Adrenal gland (tissue), 12 donors: Measurements from ENCODE around the gene RIPOR2. TPM values are rescaled to one million over a fixed set of nuclear protein-coding genes. Genes with fewer than 3 reads are reported as not detected.

Experiments
- DNase-seq, 7 donors: peaks; one replicate each; pipeline ENCODE4 v3.0.0-alpha.2; 2019 to 2020
- H3K27ac ChIP-seq, 5 donors: fragments of 200-600 bp; sonication (generic) in 4 of 5; 1 replicate in 3 of 5; 2 replicates in 2 of 5; pipeline versions ENCODE4 v1.5.1 to v1.8.0; 2016 to 2020; ENCODE audit warnings: mild to moderate bottlenecking in 1 of 5
- H3K27me3 ChIP-seq: fragments of 200-600 bp; 2 replicates; pipeline ENCODE4 v1.8.0; 2021
- H3K36me3 ChIP-seq, 2 donors: fragments of 200-600 bp; replicated peaks in 1 of 2; 1 replicate in 1 of 2; 2 replicates in 1 of 2; pipeline versions ENCODE4 v1.5.1 to v1.8.0; 2018 to 2022
- H3K4me1 ChIP-seq, 2 donors: fragments of 200-600 bp; replicated peaks in 1 of 2; 1 replicate in 1 of 2; 2 replicates in 1 of 2; pipeline versions ENCODE4 v1.5.1 to v1.8.0; 2018 to 2021
- H3K4me3 ChIP-seq, 4 donors: fragments of 200-600 bp; sonication (generic) in 3 of 4; one replicate each; pipeline ENCODE4 v1.5.1; 2016 to 2018
- H3K9me3 ChIP-seq, 3 donors: fragments of 200-600 bp; sonication (generic) in 1 of 3; replicated peaks in 1 of 3; 1 replicate in 2 of 3; 2 replicates in 1 of 3; pipeline versions ENCODE4 v1.5.1 to v1.8.0; 2016 to 2021
- POLR2A ChIP-seq, 2 donors: fragments of 450-650 bp; IDR thresholded peaks; one replicate each; pipeline ENCODE4 v1.6.1; 2017; ENCODE audit warnings: antibody characterized with exemption in 2 of 2, mild to moderate bottlenecking in 2 of 2, moderate library complexity in 1 of 2
- WGBS, 4 donors: extraction: QIAGEN DNeasy Blood & Tissue Kit in 2 of 4; methylation state at CpG; one replicate each; pipeline versions ENCODE4 v1.1.5 to v1.1.7; 2013 to 2017; 5-methylcytosine and 5-hydroxymethylcytosine counted together
- intact Hi-C, 2 donors: fragments of 100-400 bp; cut with DNase I; formaldehyde crosslinking; loops; one replicate each; pipeline versions ENCODE4 v1.14.1 to v1.15.0; 2022 to 2023
- polyA plus RNA-seq, 3 donors: library from polyadenylated mRNA; stranded (reverse); fragments of 200-250 nt in 2 of 3; fragments of 350-450 nt in 1 of 3; fragmentation: Illumina TruSeq in 1 of 3; extraction: RNeasy Lipid Tissue Mini Kit (QIAGEN cat#74804) in 1 of 3; gene quantifications; one replicate each; pipeline ENCODE4 v1.2.3, GENCODE V29; 2013 to 2014
- total RNA-seq, 9 donors: library from RNA; depleted of rRNA in 4 of 9; stranded (reverse); fragments of >200 nt in 4 of 9; fragments of 120-200 nt in 1 of 9; fragmentation: NEBNext Ultra II Directional in 1 of 9; extraction: Animal tissue kit (Norgen Biotek cat#: 25700) in 1 of 9; gene quantifications; one replicate each; pipeline versions ENCODE4 v1.1.0 to v1.2.4, GENCODE V29; 2013 to 2023
- TF ChIP-seq, protein P1 (sequence below), 6 experiments: fragments of 450-650 bp in 4 of 6; fragments of 200-600 bp in 2 of 6; sonication (generic) in 1 of 6; IDR thresholded peaks; 1 replicate in 5 of 6; 2 replicates in 1 of 6; pipeline versions ENCODE4 v1.5.1 to v1.8.0; 2016 to 2021; ENCODE audit warnings: antibody characterized with exemption in 6 of 6, mild to moderate bottlenecking in 2 of 6, moderate library complexity in 1 of 6
- donor health status: healthy with polysubstance abuse.
- donor health status: Bipolar disorder and iron deficiency.
- donor health status: DM: yes; HTN: yes; CAD: no.
- donor health status: DM: no; HTN: no; CAD: no.
- donor health status: DM: no; HTN: no; CAD: no.
- donor health status: DM: yes; HTN: yes; CAD: no.

The RIPOR2 gene
- total and polyA plus RNA-seq, 12 donors: 1.7 to 16.2 (median 3.9) TPM

DNA sequence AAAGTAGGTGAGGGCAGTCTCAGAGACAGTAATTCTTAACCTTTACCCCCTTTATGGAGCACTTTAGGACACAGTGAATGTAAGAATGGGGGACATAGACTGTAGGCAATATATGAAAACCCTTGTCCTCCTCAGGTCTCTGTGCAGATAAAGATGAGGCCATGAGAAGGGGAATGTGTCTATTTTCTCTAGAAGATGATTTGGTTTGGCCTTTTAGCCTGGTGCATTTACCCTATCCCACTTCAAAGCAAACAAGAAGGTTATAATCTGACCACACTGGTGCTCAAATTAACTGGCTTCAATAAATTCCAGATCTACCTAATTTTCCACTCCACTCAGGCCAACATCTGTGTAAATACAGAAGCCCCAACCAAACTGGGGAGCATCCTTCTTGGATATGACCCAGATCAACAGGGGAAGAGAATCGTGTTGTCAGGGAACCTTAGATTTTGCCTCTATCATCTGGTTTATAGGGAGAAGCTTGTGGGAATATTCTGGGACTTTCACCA, 42.4 kb downstream of the RIPOR2 start:
- no peaks in the 10 kb centered on the region for H3K9me3 ChIP-seq
- no peaks in the 10 kb centered on the region for H3K4me1 ChIP-seq
- H3K36me3 ChIP-seq: no peaks in the 10 kb centered on the region
- H3K27ac ChIP-seq: no peak overlapping the region
- H3K4me3 ChIP-seq: no peak overlapping the region
- TF ChIP-seq POLR2A (IDR thresholded peaks at IDR 0.05): no peak
- TF ChIP-seq, protein P1, sequence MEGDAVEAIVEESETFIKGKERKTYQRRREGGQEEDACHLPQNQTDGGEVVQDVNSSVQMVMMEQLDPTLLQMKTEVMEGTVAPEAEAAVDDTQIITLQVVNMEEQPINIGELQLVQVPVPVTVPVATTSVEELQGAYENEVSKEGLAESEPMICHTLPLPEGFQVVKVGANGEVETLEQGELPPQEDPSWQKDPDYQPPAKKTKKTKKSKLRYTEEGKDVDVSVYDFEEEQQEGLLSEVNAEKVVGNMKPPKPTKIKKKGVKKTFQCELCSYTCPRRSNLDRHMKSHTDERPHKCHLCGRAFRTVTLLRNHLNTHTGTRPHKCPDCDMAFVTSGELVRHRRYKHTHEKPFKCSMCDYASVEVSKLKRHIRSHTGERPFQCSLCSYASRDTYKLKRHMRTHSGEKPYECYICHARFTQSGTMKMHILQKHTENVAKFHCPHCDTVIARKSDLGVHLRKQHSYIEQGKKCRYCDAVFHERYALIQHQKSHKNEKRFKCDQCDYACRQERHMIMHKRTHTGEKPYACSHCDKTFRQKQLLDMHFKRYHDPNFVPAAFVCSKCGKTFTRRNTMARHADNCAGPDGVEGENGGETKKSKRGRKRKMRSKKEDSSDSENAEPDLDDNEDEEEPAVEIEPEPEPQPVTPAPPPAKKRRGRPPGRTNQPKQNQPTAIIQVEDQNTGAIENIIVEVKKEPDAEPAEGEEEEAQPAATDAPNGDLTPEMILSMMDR (IDR thresholded peaks at IDR 0.05): no peak
- DNase-seq: no peak
- WGBS, 4 donors: 69 to 95% (median 88%) methylated on average over 1 of the region's 1 CpG
- H3K27me3 ChIP-seq: no peaks in the 10 kb centered on the region
- intact Hi-C loops: no loop called here

DNA sequence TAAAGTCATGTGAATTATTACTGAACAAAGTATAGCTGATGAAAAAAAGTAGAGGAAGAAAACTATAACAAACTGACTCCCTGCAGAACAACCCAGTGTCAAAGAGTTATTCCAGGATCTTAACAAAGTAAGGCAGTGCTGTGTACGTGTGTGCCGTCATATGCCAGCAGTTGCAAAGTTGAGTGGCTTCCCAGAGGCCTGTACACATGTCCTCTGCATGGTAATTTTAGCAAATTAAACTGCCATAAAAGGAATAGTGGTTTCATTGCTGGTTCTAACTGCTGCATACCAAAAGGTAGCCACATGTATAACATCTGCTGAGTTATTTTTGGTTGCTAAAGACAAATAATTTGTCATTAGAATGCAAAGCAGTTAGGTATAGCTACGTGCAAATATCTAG, 44.8 kb downstream of the RIPOR2 start:
- Histone ChIP-seq H3K27ac (no peak overlapping the region), H3K36me3 (no peaks in the 10 kb centered on the region), H3K4me1 (no peaks in the 10 kb centered on the region), H3K4me3 (no peak overlapping the region), H3K9me3 (no peaks in the 10 kb centered on the region), H3K27me3 (no peaks in the 10 kb centered on the region)
- DNase-seq: no peak
- WGBS, 4 donors: 82 to 91% (median 83%) methylated on average over 3 of the region's 3 CpGs
- no peak for TF ChIP-seq POLR2A (IDR thresholded peaks at IDR 0.05)
- TF ChIP-seq, protein P1 (IDR thresholded peaks at IDR 0.05): no peak
- intact Hi-C loops: no loop called here

GRCh38 chr6:24890471-24890870, 45.3 kb downstream of the RIPOR2 start:
- Histone ChIP-seq H3K27me3 (no peaks in the 10 kb centered on the region), H3K9me3 (no peaks in the 10 kb centered on the region), H3K27ac (no peak overlapping the region), H3K4me3 (no peak overlapping the region), H3K36me3 (no peaks in the 10 kb centered on the region), H3K4me1 (no peaks in the 10 kb centered on the region)
- 27 to 100% (median 95%) methylated on average over 1 of the region's 1 CpG for WGBS, 4 donors
- TF ChIP-seq, protein P1 (IDR thresholded peaks at IDR 0.05): no peak
- TF ChIP-seq POLR2A (IDR thresholded peaks at IDR 0.05): no peak
- no peak for DNase-seq
- intact Hi-C loops: no loop called here

- Histone ChIP-seq H3K27ac (no peak overlapping the region), H3K4me1 (no peaks in the 10 kb centered on the region), H3K9me3 (no peaks in the 10 kb centered on the region), H3K36me3 (no peaks in the 10 kb centered on the region), H3K4me3 (no peak overlapping the region), H3K27me3 (no peaks in the 10 kb centered on the region)
- WGBS, 4 donors: 80 to 86% (median 84%) methylated on average over 5 of the region's 5 CpGs
- no peak for DNase-seq
- TF ChIP-seq POLR2A (IDR thresholded peaks at IDR 0.05): no peak
- intact Hi-C loops: no loop called here
Observed at GRCh38 chr6:24888715-24889370, 46.9 kb downstream of the RIPOR2 start.
